IgD-negative memory B cell (primary cell): Measurements from ENCODE around the gene DCC. TPM values are rescaled to one million over a fixed set of nuclear protein-coding genes. Genes with fewer than 3 reads are reported as not detected.
"Not testable (repeated sequence)": the region's sequence is repeated elsewhere in the genome, so short reads cannot be mapped to it uniquely, and the experiment has no call there.

ENCODE experiments used
- H3K27ac Mint-ChIP-seq, 3 donors: one replicate each; pipeline ENCODE4 v1.8.0; 2020 to 2022; ENCODE audit warnings: mild to moderate bottlenecking in 3 of 3, mixed read lengths in 3 of 3, moderate library complexity in 1 of 3
- H3K27me3 Mint-ChIP-seq: one replicate; pipeline ENCODE4 v1.8.0; 2021; ENCODE audit warnings: mixed read lengths
- H3K36me3 Mint-ChIP-seq: one replicate; pipeline ENCODE4 v1.8.0; 2020; ENCODE audit warnings: mild to moderate bottlenecking, mixed read lengths
- H3K4me1 Mint-ChIP-seq, 3 donors: one replicate each; pipeline ENCODE4 v1.8.0; 2020 to 2022; ENCODE audit warnings: mixed read lengths in 3 of 3, mild to moderate bottlenecking in 1 of 3
- H3K4me3 Mint-ChIP-seq, 4 donors: one replicate each; pipeline ENCODE4 v1.8.0; 2020 to 2022; ENCODE audit warnings: mild to moderate bottlenecking in 4 of 4, mixed read lengths in 4 of 4, moderate library complexity in 3 of 4
- H3K9me3 Mint-ChIP-seq, 3 donors: one replicate each; pipeline ENCODE4 v1.8.0; 2020 to 2021; ENCODE audit warnings: mixed read lengths in 3 of 3, mild to moderate bottlenecking in 1 of 3
- polyA plus RNA-seq: library from polyadenylated mRNA; unstranded; fragments of 300-500 nt; fragmentation: Illumina TruSeq; gene quantifications from one replicate; pipeline ENCODE4 v1.2.3, GENCODE V29; 2021

The DCC gene
- polyA plus RNA-seq, 1 donor from 2014 or later: not detected

DNA sequence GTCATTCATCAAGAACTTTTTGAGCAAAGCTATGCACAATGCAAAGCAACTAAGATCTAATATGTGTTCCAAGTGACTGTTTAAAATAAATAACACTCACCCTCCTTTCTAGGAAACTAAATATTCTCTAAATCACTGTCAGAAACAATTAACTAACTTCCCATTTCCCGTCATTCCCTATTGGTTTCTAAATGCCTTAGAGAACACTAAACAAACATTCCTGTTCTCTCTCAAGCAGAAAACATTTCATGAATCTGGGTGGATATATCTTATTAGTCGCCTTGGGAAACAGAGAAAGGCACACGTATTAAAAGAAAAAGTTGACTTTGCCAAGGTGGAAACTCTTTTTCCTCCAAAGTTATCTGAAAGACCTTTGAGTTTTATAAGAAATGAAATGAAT, 1149.3 kb downstream of the DCC start:
- peaks cover 0 to 8% (median 5%) of the 10 kb centered on the region in 3 donors for H3K9me3 Mint-ChIP-seq
- no peaks in the 10 kb centered on the region for H3K4me1 Mint-ChIP-seq
- no peak overlapping the region for H3K27ac Mint-ChIP-seq
- no peak overlapping the region for H3K4me3 Mint-ChIP-seq
- H3K27me3 Mint-ChIP-seq: no peaks in the 10 kb centered on the region
- no peaks in the 10 kb centered on the region for H3K36me3 Mint-ChIP-seq

DNA sequence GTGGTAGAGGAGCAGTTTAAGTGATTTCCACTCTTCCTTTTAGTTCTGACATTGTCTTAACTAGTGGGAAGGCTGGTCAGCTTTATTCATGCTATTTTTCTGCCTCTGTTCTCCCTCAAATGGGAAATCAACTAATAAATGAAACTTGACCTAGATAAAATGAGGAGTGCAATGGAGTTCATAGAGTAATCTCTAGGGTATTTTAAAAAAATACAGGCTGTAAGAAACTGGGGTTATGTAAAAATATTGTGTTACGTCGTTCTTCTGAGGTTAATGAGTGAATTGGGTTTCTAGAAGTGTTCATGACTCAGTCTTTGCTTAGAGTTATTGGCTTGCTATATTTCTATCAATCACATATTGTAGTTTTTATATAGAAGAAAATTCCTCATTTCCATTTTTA, 1150.0 kb downstream of the DCC start:
- H3K27ac Mint-ChIP-seq: no peak overlapping the region
- no peaks in the 10 kb centered on the region for H3K27me3 Mint-ChIP-seq
- peaks cover 0 to 8% (median 5%) of the 10 kb centered on the region in 3 donors for H3K9me3 Mint-ChIP-seq
- H3K4me1 Mint-ChIP-seq: no peaks in the 10 kb centered on the region
- no peak overlapping the region for H3K4me3 Mint-ChIP-seq
- no peaks in the 10 kb centered on the region for H3K36me3 Mint-ChIP-seq

GRCh38 chr18:53496028-53496427, 1156.0 kb downstream of the DCC start:
- Mint-ChIP-seq H3K27ac (no peak overlapping the region), H3K27me3 (no peaks in the 10 kb centered on the region), H3K9me3 (peaks cover 0 to 9% (median 4%) of the 10 kb centered on the region in 3 donors), H3K4me3 (no peak overlapping the region), H3K4me1 (no peaks in the 10 kb centered on the region), H3K36me3 (no peaks in the 10 kb centered on the region)

DNA sequence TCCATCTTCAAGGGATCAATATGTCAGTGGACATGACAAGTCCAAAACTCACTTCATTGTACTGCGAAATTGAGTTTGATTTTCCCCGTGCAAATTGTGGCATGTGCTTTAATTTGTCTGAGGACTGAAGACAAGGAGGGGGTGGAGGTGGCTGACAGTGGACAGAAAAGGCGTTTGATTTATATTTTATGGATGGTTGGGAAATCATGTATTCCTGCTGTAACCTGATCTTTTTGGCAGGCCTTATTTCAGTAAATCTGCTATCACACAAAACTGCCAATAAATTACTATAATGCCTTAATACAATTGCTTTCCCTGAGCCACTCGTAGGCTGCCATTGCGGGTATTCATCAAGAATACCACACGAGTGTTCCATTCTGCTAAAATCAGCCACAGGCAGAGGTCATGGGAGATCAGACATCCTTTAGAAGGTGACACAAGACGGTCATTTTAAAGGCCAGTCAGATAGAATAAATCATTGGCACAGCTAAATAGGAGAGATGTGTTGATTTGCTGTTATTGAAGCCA, 1164.0 kb downstream of the DCC start:
- Mint-ChIP-seq H3K4me3 (no peak overlapping the region), H3K36me3 (no peaks in the 10 kb centered on the region), H3K27ac (no peak overlapping the region), H3K4me1 (peaks cover 0 to 2% (median 0%) of the 10 kb centered on the region in 3 donors), H3K9me3 (peaks cover 0 to 4% (median 1%) of the 10 kb centered on the region in 3 donors), H3K27me3 (no peaks in the 10 kb centered on the region)

DNA sequence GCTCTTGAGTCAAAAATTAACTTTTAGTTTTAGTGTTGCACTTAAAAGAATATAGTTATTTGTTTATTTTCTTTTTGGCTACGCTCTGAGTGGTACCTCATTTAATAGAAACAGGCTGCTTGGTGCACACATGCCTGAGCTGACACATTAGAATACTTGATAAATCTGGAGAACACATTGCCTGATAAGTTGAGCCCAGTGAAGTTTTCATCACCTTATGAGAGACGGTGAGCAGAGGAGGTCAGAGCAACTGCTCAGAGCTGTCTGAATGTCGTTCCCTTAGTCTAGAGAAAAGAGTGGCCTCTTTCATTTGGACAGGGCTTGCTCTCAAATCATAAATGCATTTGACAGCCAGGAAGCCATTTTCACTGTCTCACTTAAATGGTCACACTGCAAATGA, 1168.5 kb downstream of the DCC start:
- no peaks in the 10 kb centered on the region for H3K36me3 Mint-ChIP-seq

GRCh38 chr18:53509886-53510285, 1169.9 kb downstream of the DCC start:
- H3K27ac Mint-ChIP-seq: no peak overlapping the region
- no peaks in the 10 kb centered on the region for H3K36me3 Mint-ChIP-seq
- H3K4me3 Mint-ChIP-seq: no peak overlapping the region
- H3K4me1 Mint-ChIP-seq: no peaks in the 10 kb centered on the region
- H3K9me3 Mint-ChIP-seq: peaks cover 0 to 4% (median 3%) of the 10 kb centered on the region in 3 donors
- no peaks in the 10 kb centered on the region for H3K27me3 Mint-ChIP-seq

More for the DNA sequence above, 1168.5 kb downstream of the DCC start:
- no peaks in the 10 kb centered on the region for H3K4me1 Mint-ChIP-seq
- H3K9me3 Mint-ChIP-seq: peaks cover 0 to 4% (median 1%) of the 10 kb centered on the region in 3 donors
- no peaks in the 10 kb centered on the region for H3K27me3 Mint-ChIP-seq
- H3K27ac Mint-ChIP-seq: no peak overlapping the region
- H3K4me3 Mint-ChIP-seq: no peak overlapping the region

GRCh38 chr18:53511725-53512124, 1171.7 kb downstream of the DCC start:
- not testable (repeated sequence) for H3K27me3 Mint-ChIP-seq, H3K4me1 Mint-ChIP-seq, H3K36me3 Mint-ChIP-seq, H3K27ac Mint-ChIP-seq, H3K9me3 Mint-ChIP-seq, H3K4me3 Mint-ChIP-seq

DNA sequence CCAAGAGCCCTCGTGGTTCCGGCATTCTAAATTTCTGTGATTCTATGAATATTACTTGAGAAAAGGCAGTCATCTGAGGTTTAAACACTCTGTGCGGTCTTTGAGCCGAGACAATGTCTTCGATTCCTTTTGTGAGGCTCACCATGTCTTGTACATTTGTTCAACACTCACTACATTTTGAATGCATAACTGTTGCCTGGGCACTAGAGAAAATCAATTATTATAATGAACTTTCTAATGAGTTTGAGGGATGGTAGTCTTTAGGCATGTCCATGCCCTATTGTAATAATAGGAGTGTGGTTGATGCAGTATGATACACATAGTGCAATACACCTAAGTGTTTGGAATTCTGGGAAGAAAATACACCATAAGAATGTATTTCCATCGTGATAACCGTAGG, 1181.1 kb downstream of the DCC start:
- H3K4me1 Mint-ChIP-seq: no peaks in the 10 kb centered on the region
- H3K4me3 Mint-ChIP-seq: no peak overlapping the region
- no peaks in the 10 kb centered on the region for H3K36me3 Mint-ChIP-seq
- no peak overlapping the region for H3K27ac Mint-ChIP-seq
- H3K27me3 Mint-ChIP-seq: no peaks in the 10 kb centered on the region
- H3K9me3 Mint-ChIP-seq: peaks cover 1 to 10% (median 3%) of the 10 kb centered on the region in 3 donors

DNA sequence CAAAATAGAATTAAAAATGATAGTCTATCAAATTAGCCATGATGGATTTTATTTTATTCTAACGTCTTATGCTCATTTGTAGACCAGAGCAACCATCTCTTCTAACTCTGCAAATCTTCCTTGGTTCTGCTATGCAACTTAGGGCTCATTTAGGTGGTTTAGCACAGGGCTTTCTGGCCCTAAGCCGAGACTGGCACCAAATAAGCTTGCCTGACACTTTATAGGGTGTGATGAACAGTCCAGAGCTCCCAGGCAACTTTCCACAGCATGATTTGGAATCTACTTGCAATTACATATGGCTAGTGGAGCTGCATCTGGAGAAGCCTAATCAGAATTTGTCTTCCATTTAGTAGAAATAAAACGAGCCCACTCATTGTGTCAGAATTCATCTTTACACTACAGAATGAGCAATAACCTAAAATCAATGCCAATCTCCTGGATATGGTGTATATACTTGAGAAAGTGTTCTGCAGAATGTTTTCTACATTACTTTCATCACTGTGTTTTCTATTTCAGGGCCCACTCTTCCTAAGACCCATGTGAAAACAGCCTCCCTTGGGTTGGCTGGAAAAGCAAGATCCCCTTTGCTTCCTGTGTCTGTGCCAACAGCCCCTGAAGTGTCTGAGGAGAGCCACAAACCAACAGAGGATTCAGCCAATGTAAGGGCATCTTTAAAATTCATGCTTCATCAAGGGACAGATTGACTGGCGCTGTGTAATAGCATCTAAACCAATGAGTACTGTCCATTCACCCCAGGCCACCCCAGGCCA, 1186.3 kb downstream of the DCC start:
- H3K36me3 Mint-ChIP-seq: no peaks in the 10 kb centered on the region
- H3K9me3 Mint-ChIP-seq: peaks cover 1 to 5% (median 3%) of the 10 kb centered on the region in 3 donors
- no peak overlapping the region for H3K4me3 Mint-ChIP-seq
- H3K27me3 Mint-ChIP-seq: no peaks in the 10 kb centered on the region
- no peaks in the 10 kb centered on the region for H3K4me1 Mint-ChIP-seq
- H3K27ac Mint-ChIP-seq: no peak overlapping the region

DNA sequence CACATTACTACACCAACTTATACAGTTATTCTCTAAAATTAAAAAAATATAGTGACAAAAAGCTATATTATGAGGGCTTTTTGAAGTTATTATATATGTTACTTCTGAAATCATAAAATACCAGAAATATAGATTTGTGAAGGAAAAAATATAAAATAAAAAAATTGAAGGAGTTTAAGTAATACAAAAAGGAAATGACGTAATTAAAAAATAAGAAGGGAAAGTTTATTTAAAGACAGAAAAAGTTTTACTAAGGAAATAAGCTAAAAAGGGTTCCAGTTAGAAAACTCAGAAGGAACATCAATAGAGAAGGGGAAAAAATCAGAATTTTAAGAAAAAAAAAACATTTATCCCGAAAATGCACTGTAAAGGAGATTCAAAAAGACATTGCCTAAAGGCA, 1187.4 kb downstream of the DCC start:
- Mint-ChIP-seq H3K36me3 (peaks cover 2% of the 10 kb centered on the region), H3K27ac (no peak overlapping the region), H3K9me3 (peaks cover 1 to 5% (median 3%) of the 10 kb centered on the region in 3 donors), H3K4me1 (no peaks in the 10 kb centered on the region), H3K27me3 (no peaks in the 10 kb centered on the region), H3K4me3 (no peak overlapping the region)

DNA sequence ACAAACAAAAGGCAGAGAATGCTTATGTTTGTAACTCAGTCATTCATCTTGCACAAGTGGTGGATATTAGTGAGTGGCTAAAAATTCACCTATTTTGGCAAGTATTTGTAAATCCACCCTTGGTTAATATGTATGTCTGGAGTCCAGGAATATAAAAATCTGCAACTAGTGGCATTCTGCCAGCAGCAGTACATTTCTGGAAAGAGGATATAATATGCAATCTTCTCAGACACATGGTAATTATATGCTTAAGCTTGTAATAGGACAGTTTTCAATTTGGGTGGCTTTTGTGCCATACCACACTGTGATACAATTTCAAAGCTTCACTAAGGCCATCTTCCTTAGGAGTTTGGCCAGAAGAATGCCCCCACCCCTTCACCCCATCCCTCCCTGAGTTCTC, 1191.2 kb downstream of the DCC start:
- Mint-ChIP-seq H3K4me3 (no peak overlapping the region), H3K27me3 (no peaks in the 10 kb centered on the region), H3K36me3 (peaks cover 3% of the 10 kb centered on the region), H3K4me1 (no peaks in the 10 kb centered on the region), H3K27ac (no peak overlapping the region), H3K9me3 (peaks cover 0 to 2% (median 0%) of the 10 kb centered on the region in 3 donors)

DNA sequence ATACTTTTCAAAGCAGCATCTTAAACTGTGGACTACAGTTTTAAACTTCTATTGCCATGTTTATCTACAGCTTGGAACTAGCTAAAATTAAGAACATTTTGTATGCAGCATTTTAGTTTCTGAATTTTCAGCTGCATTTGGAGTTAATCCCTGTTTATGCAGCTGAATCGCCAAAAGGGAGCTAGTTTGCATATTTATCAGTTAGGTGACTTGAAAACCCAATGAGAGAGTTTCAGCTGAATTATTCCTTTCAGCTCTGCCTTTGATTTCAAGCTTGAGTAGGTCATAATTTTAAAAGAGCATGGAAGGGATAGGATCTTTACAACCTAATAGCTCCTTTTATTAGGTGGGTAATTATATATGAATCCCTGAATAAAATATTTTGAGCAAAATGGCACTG, 1191.9 kb downstream of the DCC start:
- Mint-ChIP-seq H3K27me3 (no peaks in the 10 kb centered on the region), H3K4me3 (no peak overlapping the region), H3K36me3 (peaks cover 3% of the 10 kb centered on the region), H3K9me3 (peaks cover 0 to 2% (median 0%) of the 10 kb centered on the region in 3 donors), H3K4me1 (no peaks in the 10 kb centered on the region), H3K27ac (no peak overlapping the region)

- Mint-ChIP-seq H3K4me1 (no peaks in the 10 kb centered on the region), H3K27ac (no peak overlapping the region), H3K36me3 (peaks cover 3% of the 10 kb centered on the region), H3K9me3 (peaks cover 0 to 2% (median 0%) of the 10 kb centered on the region in 3 donors), H3K27me3 (no peaks in the 10 kb centered on the region), H3K4me3 (no peak overlapping the region)
Observed at GRCh38 chr18:53534203-53534602, 1194.2 kb downstream of the DCC start.

DNA sequence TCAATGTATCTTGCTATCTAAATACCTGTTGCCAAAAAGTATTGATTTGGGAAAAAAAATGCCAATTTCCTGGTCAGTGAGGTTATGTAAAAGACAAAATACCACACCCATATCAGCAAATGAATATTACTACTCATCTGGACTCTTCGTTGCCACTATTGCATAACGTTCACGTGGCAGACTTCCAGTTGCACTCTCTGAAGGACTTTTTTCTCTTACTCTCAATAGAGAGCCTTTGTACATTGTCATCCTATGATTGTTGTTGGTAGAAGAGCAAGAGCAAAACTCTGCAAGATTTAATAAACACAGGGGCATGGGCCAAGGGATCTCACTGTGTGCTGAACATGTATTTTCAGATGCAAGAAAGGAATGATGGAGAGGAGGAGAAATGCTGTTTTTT, 1194.7 kb downstream of the DCC start:
- peaks cover 3% of the 10 kb centered on the region for H3K36me3 Mint-ChIP-seq
- no peak overlapping the region for H3K4me3 Mint-ChIP-seq
- H3K9me3 Mint-ChIP-seq: peaks cover 0 to 2% (median 0%) of the 10 kb centered on the region in 3 donors
- H3K27me3 Mint-ChIP-seq: no peaks in the 10 kb centered on the region
- no peak overlapping the region for H3K27ac Mint-ChIP-seq
- H3K4me1 Mint-ChIP-seq: no peaks in the 10 kb centered on the region

DNA sequence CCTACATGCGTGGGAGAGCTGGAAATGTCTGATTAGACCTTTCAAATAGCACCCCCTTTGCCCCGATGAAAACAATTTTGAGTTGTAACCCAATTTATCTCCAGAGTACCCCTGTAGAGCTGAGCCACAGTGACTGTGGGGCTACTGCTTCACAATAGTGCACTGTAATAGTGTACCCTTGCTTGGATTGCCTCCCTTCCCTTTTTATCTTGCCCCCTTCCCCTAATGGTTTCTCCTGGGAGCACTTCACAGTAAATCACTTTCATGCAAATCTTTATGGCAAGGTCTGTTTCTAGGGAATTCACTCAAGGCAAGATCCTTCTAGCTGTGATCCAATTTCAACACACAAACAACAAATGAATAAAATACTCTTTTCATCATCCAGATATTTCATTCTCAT, 1196.9 kb downstream of the DCC start:
- Mint-ChIP-seq H3K36me3 (peaks cover 1% of the 10 kb centered on the region), H3K9me3 (peaks cover 0 to 2% (median 0%) of the 10 kb centered on the region in 3 donors), H3K4me1 (no peaks in the 10 kb centered on the region), H3K4me3 (no peak overlapping the region), H3K27me3 (no peaks in the 10 kb centered on the region), H3K27ac (peak overlapping the region in 1 of 3 donors; percentile 8)

- H3K27ac Mint-ChIP-seq: no peak overlapping the region
- no peaks in the 10 kb centered on the region for H3K36me3 Mint-ChIP-seq
- no peaks in the 10 kb centered on the region for H3K27me3 Mint-ChIP-seq
- H3K4me1 Mint-ChIP-seq: no peaks in the 10 kb centered on the region
- H3K9me3 Mint-ChIP-seq: peaks cover 3% of the 10 kb centered on the region in 3 donors
- no peak overlapping the region for H3K4me3 Mint-ChIP-seq
Observed at GRCh38 chr18:53541924-53542323, 1201.9 kb downstream of the DCC start.
